ENCODE data around the gene PTPRU. TPM values are rescaled to one million over a fixed set of nuclear protein-coding genes. Genes with fewer than 3 reads are reported as not detected.

PTPRU gene
- total RNA-seq, 1 donor from 2014 or later, result 3.5 TPM

DNA sequence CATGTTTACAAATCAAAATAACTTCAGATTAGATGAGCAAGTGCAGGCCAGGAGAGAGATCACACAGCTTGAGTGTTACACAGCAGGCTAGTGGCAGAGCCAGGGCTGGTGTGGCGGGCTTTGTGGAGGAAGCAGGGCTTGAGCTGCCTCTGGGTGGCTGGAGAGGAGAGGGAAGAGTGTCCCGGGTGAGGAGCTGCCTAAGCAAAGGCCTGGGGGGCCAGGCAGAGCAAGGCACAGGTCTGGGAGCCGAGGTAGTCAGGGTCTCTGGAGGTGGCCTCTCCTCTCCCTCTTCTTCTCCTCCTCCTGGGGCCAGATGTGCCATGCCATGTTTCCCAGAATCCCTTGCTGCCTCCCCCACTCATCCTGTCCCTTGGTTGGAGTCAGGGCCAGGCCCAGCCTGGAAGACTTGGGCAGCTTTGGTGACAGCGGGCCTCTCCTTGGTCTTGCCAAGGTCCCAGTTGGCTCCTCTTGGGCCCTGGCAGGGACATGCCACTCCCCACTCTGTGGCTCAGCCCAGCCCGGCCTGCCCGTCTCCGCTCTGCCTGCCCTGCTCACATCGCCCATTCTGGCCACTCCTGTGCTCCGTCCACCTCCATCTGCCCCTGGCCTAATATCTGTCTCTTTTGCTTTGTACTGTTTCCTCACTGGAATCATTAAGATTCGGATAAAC lies 70.3 kb downstream of the PTPRU start:
- H3K27ac Mint-ChIP-seq (ENCODE audit: unreplicated experiment), result no peak overlapping the region
- no peak overlapping the region for H3K4me3 Mint-ChIP-seq (ENCODE audit: unreplicated experiment)
- no peaks in the 10 kb centered on the region for H3K36me3 Mint-ChIP-seq (ENCODE audit: unreplicated experiment)
- H3K27me3 Mint-ChIP-seq (ENCODE audit: unreplicated experiment), result no peaks in the 10 kb centered on the region
- no peak for DNase-seq (ENCODE audit: extremely low spot score, unreplicated experiment)
- no peaks in the 10 kb centered on the region for H3K9me3 Mint-ChIP-seq (ENCODE audit: unreplicated experiment)
- no peaks in the 10 kb centered on the region for H3K4me1 Mint-ChIP-seq (ENCODE audit: unreplicated experiment)
- TF ChIP-seq, protein P1, sequence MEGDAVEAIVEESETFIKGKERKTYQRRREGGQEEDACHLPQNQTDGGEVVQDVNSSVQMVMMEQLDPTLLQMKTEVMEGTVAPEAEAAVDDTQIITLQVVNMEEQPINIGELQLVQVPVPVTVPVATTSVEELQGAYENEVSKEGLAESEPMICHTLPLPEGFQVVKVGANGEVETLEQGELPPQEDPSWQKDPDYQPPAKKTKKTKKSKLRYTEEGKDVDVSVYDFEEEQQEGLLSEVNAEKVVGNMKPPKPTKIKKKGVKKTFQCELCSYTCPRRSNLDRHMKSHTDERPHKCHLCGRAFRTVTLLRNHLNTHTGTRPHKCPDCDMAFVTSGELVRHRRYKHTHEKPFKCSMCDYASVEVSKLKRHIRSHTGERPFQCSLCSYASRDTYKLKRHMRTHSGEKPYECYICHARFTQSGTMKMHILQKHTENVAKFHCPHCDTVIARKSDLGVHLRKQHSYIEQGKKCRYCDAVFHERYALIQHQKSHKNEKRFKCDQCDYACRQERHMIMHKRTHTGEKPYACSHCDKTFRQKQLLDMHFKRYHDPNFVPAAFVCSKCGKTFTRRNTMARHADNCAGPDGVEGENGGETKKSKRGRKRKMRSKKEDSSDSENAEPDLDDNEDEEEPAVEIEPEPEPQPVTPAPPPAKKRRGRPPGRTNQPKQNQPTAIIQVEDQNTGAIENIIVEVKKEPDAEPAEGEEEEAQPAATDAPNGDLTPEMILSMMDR (IDR thresholded peaks at IDR 0.05), result no peak

DNA sequence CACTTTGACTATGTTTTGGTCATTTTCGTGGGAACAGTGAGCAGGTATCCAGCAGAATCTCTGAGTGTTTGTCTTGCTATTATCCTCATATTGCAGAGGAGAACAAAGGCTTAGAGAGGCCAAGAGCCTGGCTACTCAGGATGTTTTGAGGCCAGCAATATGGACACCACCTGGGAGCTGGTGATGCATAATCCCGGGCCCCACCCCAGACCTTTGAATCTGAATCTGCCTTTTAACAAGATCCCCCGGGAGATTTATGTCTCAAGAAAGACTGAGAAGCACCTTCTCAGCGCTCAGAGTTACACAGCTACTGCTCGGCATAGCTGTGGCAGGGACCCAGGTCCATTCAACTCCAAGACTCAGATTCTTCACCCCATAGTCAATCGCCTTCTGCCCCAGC lies 72.8 kb downstream of the PTPRU start:
- no peak for DNase-seq (ENCODE audit: extremely low spot score, unreplicated experiment)

DNA sequence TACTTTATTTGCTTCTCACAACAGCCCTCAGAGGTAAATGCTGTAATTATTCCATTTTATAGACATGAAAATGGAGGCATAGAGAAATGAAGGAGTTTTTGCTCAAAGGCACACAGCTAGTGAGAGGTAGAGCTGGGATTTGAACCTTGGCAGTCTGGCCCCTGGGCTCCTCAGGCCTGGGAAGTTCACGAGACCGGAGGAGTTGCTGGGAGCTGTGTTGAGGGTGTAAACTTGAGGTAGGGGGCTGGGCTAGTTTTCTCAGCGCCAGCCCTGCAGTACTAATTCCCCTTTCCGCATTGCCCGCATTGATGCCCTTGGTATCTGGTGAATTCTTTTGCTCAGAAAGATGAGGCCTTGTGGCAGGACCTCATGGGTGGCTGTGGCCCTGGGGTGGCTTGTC lies 73.3 kb downstream of the PTPRU start:
- Mint-ChIP-seq H3K36me3 (ENCODE audit: unreplicated experiment) (no peaks in the 10 kb centered on the region), H3K4me3 (ENCODE audit: unreplicated experiment) (no peak overlapping the region), H3K27ac (ENCODE audit: unreplicated experiment) (no peak overlapping the region), H3K4me1 (ENCODE audit: unreplicated experiment) (no peaks in the 10 kb centered on the region), H3K9me3 (ENCODE audit: unreplicated experiment) (no peaks in the 10 kb centered on the region), H3K27me3 (ENCODE audit: unreplicated experiment) (no peaks in the 10 kb centered on the region)
- TF ChIP-seq, protein P1 (IDR thresholded peaks at IDR 0.05), result no peak
- DNase-seq (ENCODE audit: extremely low spot score, unreplicated experiment), result no peak

More for the DNA sequence above, 72.8 kb downstream of the PTPRU start:
- Mint-ChIP-seq H3K4me1 (ENCODE audit: unreplicated experiment) (no peaks in the 10 kb centered on the region), H3K27ac (ENCODE audit: unreplicated experiment) (no peak overlapping the region), H3K36me3 (ENCODE audit: unreplicated experiment) (no peaks in the 10 kb centered on the region), H3K9me3 (ENCODE audit: unreplicated experiment) (no peaks in the 10 kb centered on the region), H3K4me3 (ENCODE audit: unreplicated experiment) (no peak overlapping the region), H3K27me3 (ENCODE audit: unreplicated experiment) (no peaks in the 10 kb centered on the region)
- TF ChIP-seq, protein P1 (IDR thresholded peaks at IDR 0.05), result no peak

DNA sequence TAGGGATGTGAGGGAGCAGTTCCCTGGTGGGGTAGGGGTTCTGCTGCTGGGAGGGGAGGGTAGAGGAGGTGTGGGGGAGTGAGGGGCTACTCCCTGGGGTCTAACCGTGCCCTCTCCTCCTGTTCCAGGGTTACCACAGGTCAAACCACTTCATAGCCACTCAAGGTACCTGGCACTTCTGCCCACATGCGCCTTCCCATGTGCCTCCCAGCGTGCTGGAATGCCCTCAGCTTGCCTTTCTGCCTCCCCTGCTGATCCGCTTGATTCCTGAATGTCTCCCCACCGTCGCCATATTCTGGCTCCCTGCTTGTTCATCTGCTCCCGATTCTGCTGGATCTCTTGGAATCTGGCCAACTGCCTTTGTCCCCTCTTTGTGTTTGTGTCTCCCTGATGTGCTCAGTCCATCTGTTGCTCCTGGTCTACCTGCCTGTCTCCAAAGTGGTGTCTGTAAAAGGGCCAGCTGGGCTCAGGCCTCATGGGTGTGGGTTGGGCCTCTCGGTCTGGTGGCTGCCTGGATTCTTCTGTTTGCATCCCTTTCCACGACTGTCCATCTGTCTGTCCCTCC lies 74.4 kb downstream of the PTPRU start:
- no peak for DNase-seq (ENCODE audit: extremely low spot score, unreplicated experiment)
- TF ChIP-seq, protein P1 (IDR thresholded peaks at IDR 0.05), result no peak
- no peak overlapping the region for H3K27ac Mint-ChIP-seq (ENCODE audit: unreplicated experiment)
- H3K4me1 Mint-ChIP-seq (ENCODE audit: unreplicated experiment), result no peaks in the 10 kb centered on the region
- no peaks in the 10 kb centered on the region for H3K36me3 Mint-ChIP-seq (ENCODE audit: unreplicated experiment)
- H3K27me3 Mint-ChIP-seq (ENCODE audit: unreplicated experiment), result no peaks in the 10 kb centered on the region
- H3K9me3 Mint-ChIP-seq (ENCODE audit: unreplicated experiment), result no peaks in the 10 kb centered on the region
- H3K4me3 Mint-ChIP-seq (ENCODE audit: unreplicated experiment), result no peak overlapping the region

DNA sequence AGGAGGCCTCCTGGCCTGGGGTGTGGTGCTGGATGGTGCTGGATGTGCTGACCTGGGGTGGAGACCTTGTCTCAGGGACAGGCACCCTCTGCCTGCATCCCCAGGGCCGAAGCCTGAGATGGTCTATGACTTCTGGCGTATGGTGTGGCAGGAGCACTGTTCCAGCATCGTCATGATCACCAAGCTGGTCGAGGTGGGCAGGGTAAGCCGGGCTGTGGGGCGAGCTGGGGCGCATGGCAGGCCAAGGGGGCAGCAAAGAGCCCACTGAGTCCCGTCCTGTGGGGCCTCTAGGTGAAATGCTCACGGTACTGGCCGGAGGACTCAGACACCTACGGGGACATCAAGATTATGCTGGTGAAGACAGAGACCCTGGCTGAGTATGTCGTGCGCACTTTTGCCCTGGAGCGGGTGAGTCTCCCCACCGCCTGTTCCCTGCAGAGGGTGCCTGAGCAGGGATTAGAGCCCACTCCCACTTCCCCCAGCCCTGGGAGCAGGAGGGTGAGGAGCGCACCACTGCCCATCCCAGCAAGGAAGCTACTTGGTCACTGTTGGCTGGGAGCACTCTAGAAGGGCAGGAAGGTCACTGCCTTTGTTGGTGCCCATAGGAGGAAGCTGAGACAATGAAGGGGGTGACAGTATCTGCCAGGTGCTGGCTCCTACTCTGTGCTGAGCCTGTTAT lies 75.2 kb downstream of the PTPRU start:
- TF ChIP-seq, protein P1 (IDR thresholded peaks at IDR 0.05), result no peak
- Mint-ChIP-seq H3K27me3 (ENCODE audit: unreplicated experiment) (no peaks in the 10 kb centered on the region), H3K4me1 (ENCODE audit: unreplicated experiment) (no peaks in the 10 kb centered on the region), H3K9me3 (ENCODE audit: unreplicated experiment) (no peaks in the 10 kb centered on the region), H3K36me3 (ENCODE audit: unreplicated experiment) (no peaks in the 10 kb centered on the region), H3K27ac (ENCODE audit: unreplicated experiment) (no peak overlapping the region), H3K4me3 (ENCODE audit: unreplicated experiment) (no peak overlapping the region)
- no peak for DNase-seq (ENCODE audit: extremely low spot score, unreplicated experiment)

All from osteocyte (in vitro differentiated cells).